DND-41 (cell line): ENCODE data around the gene GPX3.

Experiments
- CTCF ChIP-seq: IDR thresholded peaks from 2 replicates; pipeline ENCODE4 v1.5.1; 2012; ENCODE audit warnings: borderline replicate concordance, low read length, moderate library complexity, mild to moderate bottlenecking; ENCODE audit not compliant: poor library complexity, severe bottlenecking; ENCODE audit errors: extremely low read depth
- EZH2 ChIP-seq: IDR thresholded peaks from 3 replicates; pipeline ENCODE4 v1.6.1; 2012; ENCODE audit warnings: borderline replicate concordance, low read depth, mild to moderate bottlenecking, moderate library complexity, low read length, inconsistent platforms; ENCODE audit not compliant: severe bottlenecking

- TF ChIP-seq CTCF (no peak), EZH2 (no peak)
Observed at GRCh38 chr5:151003503-151003860, 16.9 kb upstream of the GPX3 start.
